GM12878 (cell line): ENCODE measurements around the gene KIF17.

Experiments
- CREM ChIP-seq: IDR thresholded peaks from 2 replicates; pipeline ENCODE4 v1.6.1; 2014; ENCODE audit warnings: antibody characterized with exemption, low read depth
- CTCF ChIP-seq, 3 experiments: IDR thresholded peaks in 2 of 3; conservative IDR thresholded peaks in 1 of 3; 2 replicates each; pipeline ENCODE4 v1.5.1; 2011; ENCODE audit warnings: low read depth in 3 of 3, low read length in 3 of 3, mild to moderate bottlenecking in 3 of 3, control low read depth in 2 of 3, moderate library complexity in 2 of 3, inconsistent platforms in 1 of 3, mixed read lengths in 1 of 3; ENCODE audit not compliant: control insufficient read depth in 2 of 3, insufficient read depth in 1 of 3; ENCODE audit errors: extremely low read depth in 1 of 3
- E2F4 ChIP-seq: IDR thresholded peaks from 2 replicates; pipeline ENCODE4 v1.6.1; 2012; ENCODE audit warnings: low read depth, low read length, improper control_type of control experiment
- E2F8 ChIP-seq: fragments of 450-650 bp; IDR thresholded peaks from 2 replicates; pipeline ENCODE4 v1.6.1; 2018; ENCODE audit warnings: mild to moderate bottlenecking, low read depth, moderate library complexity; ENCODE audit not compliant: partially characterized antibody
- ESRRA ChIP-seq: IDR thresholded peaks from 2 replicates; pipeline ENCODE4 v1.6.1; 2012; ENCODE audit warnings: mild to moderate bottlenecking, low read length, improper control_type of control experiment
- FOS ChIP-seq: IDR thresholded peaks from 3 replicates; pipeline ENCODE4 v1.6.1; 2011; ENCODE audit warnings: borderline replicate concordance; ENCODE audit not compliant: insufficient read length; ENCODE audit errors: extremely low read depth
- GABPA ChIP-seq: IDR thresholded peaks from 2 replicates; pipeline ENCODE4 v1.6.1; 2014; ENCODE audit warnings: antibody characterized with exemption, low read depth, mild to moderate bottlenecking, inconsistent platforms
- MTA3 ChIP-seq: IDR thresholded peaks from 2 replicates; pipeline ENCODE4 v1.6.1; 2012; ENCODE audit warnings: low read length, inconsistent platforms, borderline replicate concordance
- RELB ChIP-seq: fragments of 450-650 bp; IDR thresholded peaks from 2 replicates; pipeline ENCODE4 v1.6.1; 2017; ENCODE audit warnings: low read depth, mild to moderate bottlenecking, moderate library complexity
- REST ChIP-seq: IDR thresholded peaks from 2 replicates; pipeline ENCODE4 v1.6.1; 2012; ENCODE audit warnings: mild to moderate bottlenecking, low read depth, low read length
- TAF1 ChIP-seq: IDR thresholded peaks from 2 replicates; pipeline ENCODE4 v1.6.1; 2011; ENCODE audit warnings: mild to moderate bottlenecking, low read depth, low read length, borderline replicate concordance
- ZSCAN29 ChIP-seq: fragments of 450-650 bp; IDR thresholded peaks from 2 replicates; pipeline ENCODE4 v1.6.1; 2017; ENCODE audit warnings: mild to moderate bottlenecking, moderate library complexity

- TF ChIP-seq ZSCAN29 (no peak), CTCF (IDR thresholded peaks at IDR 0.05 in 2 of 3, conservative IDR thresholded peaks at IDR 0.05 in 1 of 3; ENCODE audit: control insufficient read depth in 2 of 3, extremely low read depth in 1 of 3, insufficient read depth in 1 of 3, low read depth in 3 of 3, low read length in 3 of 3) (no peak), TAF1 (no peak), CREM (no peak), RELB (no peak), MTA3 (no peak), ESRRA (no peak), E2F4 (no peak), E2F8 (no peak), FOS (no peak), GABPA (no peak), REST (no peak)
Observed at GRCh38 chr1:20682571-20683236, 35.1 kb downstream of the KIF17 start.
